Naive thymus-derived CD4-positive, alpha-beta T cell (primary cell): Measurements from ENCODE around the gene PROX1. TPM values are rescaled to one million over a fixed set of nuclear protein-coding genes. Genes with fewer than 3 reads are reported as not detected.

Source experiments
- ATAC-seq: fragments of 150-1000 bp; cut with Tn5 transposase; 2 replicates; pipeline ENCODE4 v1.10.0; 2021; ENCODE audit warnings: mild to moderate bottlenecking, moderate library complexity
- CTCF ChIA-PET: fragments of 350-600 bp; sonication (Branson Sonifier 250); formaldehyde crosslinking; loops from one replicate; lab custom pipeline; 2021; ENCODE audit warnings: antibody characterized with exemption; lab: Charles Lee
- POLR2A ChIA-PET: fragments of 350-600 bp; sonication (Branson Sonifier 250); formaldehyde crosslinking; loops from one replicate; lab custom pipeline; 2021; ENCODE audit warnings: antibody characterized with exemption, inconsistent platforms; lab: Charles Lee
- DNase-seq, 9 donors: peaks; one replicate each; pipeline versions ENCODE4 v3.0.0 to v3.0.0-alpha.2; 2020 to 2022; ENCODE audit warnings: mixed read lengths in 1 of 9
- H3K27ac ChIP-seq: one replicate; pipeline ENCODE4 v1.7.0; 2013; ENCODE audit warnings: mild to moderate bottlenecking, low read depth, low read length, moderate library complexity
- H3K27me3 ChIP-seq, 2 donors: one replicate each; pipeline ENCODE4 v1.7.0; 2013; ENCODE audit warnings: low read length in 2 of 2, mild to moderate bottlenecking in 2 of 2, moderate library complexity in 2 of 2; ENCODE audit not compliant: control insufficient read depth in 2 of 2, insufficient read depth in 2 of 2
- H3K36me3 ChIP-seq, 3 experiments: 1 replicate in 2 of 3; 2 replicates in 1 of 3; pipeline ENCODE4 v1.7.0; 2013; ENCODE audit warnings: low read length in 3 of 3, mild to moderate bottlenecking in 3 of 3, moderate library complexity in 1 of 3; ENCODE audit not compliant: insufficient read depth in 3 of 3, control insufficient read depth in 2 of 3
- H3K4me1 ChIP-seq, 2 donors: one replicate each; pipeline ENCODE4 v1.7.0; 2013; ENCODE audit warnings: low read length in 2 of 2, mild to moderate bottlenecking in 2 of 2, moderate library complexity in 1 of 2; ENCODE audit not compliant: control insufficient read depth in 2 of 2, insufficient read depth in 2 of 2
- H3K4me3 ChIP-seq: 2 replicates; pipeline ENCODE4 v1.7.0; 2013; ENCODE audit warnings: mild to moderate bottlenecking, low read length
- H3K9me3 ChIP-seq, 3 experiments: 1 replicate in 2 of 3; 2 replicates in 1 of 3; pipeline ENCODE4 v1.7.0; 2013; ENCODE audit warnings: low read length in 3 of 3; ENCODE audit not compliant: control insufficient read depth in 2 of 3
- H3K27ac Mint-ChIP-seq, 9 donors: one replicate each; pipeline ENCODE4 v1.8.0; 2020 to 2022; ENCODE audit warnings: mixed read lengths in 9 of 9, mild to moderate bottlenecking in 8 of 9, moderate library complexity in 5 of 9, inconsistent platforms in 2 of 9
- H3K27me3 Mint-ChIP-seq, 5 donors: one replicate each; pipeline ENCODE4 v1.8.0; 2021 to 2022; ENCODE audit warnings: mixed read lengths in 5 of 5, mild to moderate bottlenecking in 1 of 5
- H3K36me3 Mint-ChIP-seq, 5 donors: one replicate each; pipeline ENCODE4 v1.8.0; 2020 to 2022; ENCODE audit warnings: mixed read lengths in 5 of 5, mild to moderate bottlenecking in 3 of 5, inconsistent platforms in 1 of 5
- H3K4me1 Mint-ChIP-seq, 7 donors: one replicate each; pipeline ENCODE4 v1.8.0; 2020 to 2022; ENCODE audit warnings: mixed read lengths in 7 of 7, mild to moderate bottlenecking in 3 of 7, inconsistent platforms in 1 of 7
- H3K4me3 Mint-ChIP-seq, 10 donors: one replicate each; pipeline ENCODE4 v1.8.0; 2020 to 2022; ENCODE audit warnings: mild to moderate bottlenecking in 10 of 10, mixed read lengths in 10 of 10, moderate library complexity in 6 of 10, inconsistent platforms in 2 of 10
- H3K9me3 Mint-ChIP-seq, 11 donors: one replicate each; pipeline ENCODE4 v1.8.0; 2020 to 2022; ENCODE audit warnings: mixed read lengths in 11 of 11, mild to moderate bottlenecking in 4 of 11, inconsistent platforms in 1 of 11, moderate library complexity in 1 of 11
- intact Hi-C, 2 donors: fragments of 100-400 bp; cut with micrococcal nuclease; formaldehyde crosslinking; loops; one replicate each; pipeline ENCODE4 v1.15.1; 2023
- polyA plus RNA-seq, 2 donors: library from polyadenylated mRNA; unstranded; fragments of 300-500 nt; fragmentation: Illumina TruSeq; gene quantifications; one replicate each; pipeline ENCODE4 v1.2.3, GENCODE V29; 2021
- total RNA-seq, 6 experiments: library from RNA in 5 of 6; stranded (reverse) in 5 of 6; gene quantifications; 1 replicate in 5 of 6; 2 replicates in 1 of 6; pipeline ENCODE4 v1.2.3 and lab custom pipeline; 2021 to 2026

Gene PROX1
- total and polyA plus RNA-seq, 7 experiments from 2014 or later, result not detected

DNA sequence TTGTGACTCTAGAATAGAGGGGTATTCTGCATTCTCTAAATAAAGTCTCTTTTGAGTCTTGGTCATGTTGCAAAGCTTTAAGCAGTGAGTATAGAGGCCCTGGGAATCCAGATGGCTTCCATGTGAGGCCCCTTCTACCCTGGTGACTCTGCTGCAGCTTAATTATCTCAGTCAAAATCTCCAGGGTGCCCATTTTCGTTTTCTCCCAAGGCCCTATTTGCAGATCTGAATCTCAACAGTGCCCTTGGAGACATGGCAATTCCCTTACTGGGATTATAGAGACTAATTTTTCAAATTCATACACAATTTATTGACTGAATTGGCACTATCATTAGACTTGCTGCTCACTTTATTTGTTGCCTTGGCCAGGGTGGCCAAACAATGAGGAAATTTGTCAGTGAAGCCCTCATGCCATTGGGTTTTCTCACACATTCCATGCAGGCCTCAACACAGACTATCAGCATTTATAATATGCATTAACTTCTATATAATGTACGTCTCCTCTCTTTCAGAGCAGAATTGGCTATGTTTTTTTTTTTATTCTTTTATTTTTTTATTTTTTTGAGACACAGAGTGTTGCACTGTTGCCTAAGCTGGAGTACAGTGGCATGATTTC, 35.1 kb downstream of the PROX1 start:
- ATAC-seq, result no peak
- Mint-ChIP-seq H3K27ac (no peak overlapping the region), H3K27me3 (peaks cover 0 to 16% (median 9%) of the 10 kb centered on the region in 5 donors), H3K4me1 (peaks cover 0 to 25% (median 18%) of the 10 kb centered on the region in 7 donors), H3K4me3 (no peak overlapping the region), H3K36me3 (no peaks in the 10 kb centered on the region), H3K9me3 (peaks cover 0 to 2% (median 0%) of the 10 kb centered on the region in 11 donors)
- Histone ChIP-seq H3K4me1 (no peaks in the 10 kb centered on the region), H3K9me3 (no peaks in the 10 kb centered on the region), H3K4me3 (no peak overlapping the region), H3K27ac (no peak overlapping the region), H3K36me3 (no peaks in the 10 kb centered on the region), H3K27me3 (no peaks in the 10 kb centered on the region)
- ChIA-PET POLR2A (no interaction called here), CTCF (no interaction called here)
- no peak for DNase-seq
- intact Hi-C loops, result no loop called here

DNA sequence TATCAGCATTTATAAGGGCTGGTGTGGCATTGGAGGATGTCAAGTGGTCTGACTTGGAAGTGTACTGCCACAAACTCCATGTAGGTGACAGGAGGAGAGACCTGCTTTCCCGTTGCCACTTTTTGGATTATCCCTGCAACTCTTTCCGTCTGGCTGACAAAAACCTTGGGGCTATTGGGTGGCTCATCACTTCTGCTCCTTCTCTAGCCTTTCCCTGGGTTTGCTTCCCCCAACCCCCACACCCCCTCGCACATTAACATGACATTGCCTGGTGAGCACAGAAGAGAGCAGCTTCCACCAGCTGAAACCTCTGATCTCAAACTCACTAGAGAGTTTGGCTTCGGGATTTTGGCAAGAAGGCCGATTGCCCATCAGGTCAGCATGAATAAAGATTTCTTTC, 39.2 kb downstream of the PROX1 start:
- Histone ChIP-seq H3K36me3 (no peaks in the 10 kb centered on the region), H3K27me3 (no peaks in the 10 kb centered on the region), H3K9me3 (no peaks in the 10 kb centered on the region), H3K27ac (no peak overlapping the region), H3K4me3 (no peak overlapping the region), H3K4me1 (no peaks in the 10 kb centered on the region)
- DNase-seq (no peak), ATAC-seq (no peak)
- H3K4me1 Mint-ChIP-seq, result no peaks in the 10 kb centered on the region
- intact Hi-C loops, result no loop called here
- POLR2A ChIA-PET, result no interaction called here
- H3K36me3 Mint-ChIP-seq, result no peaks in the 10 kb centered on the region
- H3K4me3 Mint-ChIP-seq, result no peak overlapping the region
- H3K9me3 Mint-ChIP-seq, result peaks cover 0 to 3% (median 0%) of the 10 kb centered on the region in 11 donors
- peaks cover 18 to 45% (median 27%) of the 10 kb centered on the region in 5 donors for H3K27me3 Mint-ChIP-seq
- no peak overlapping the region for H3K27ac Mint-ChIP-seq
- CTCF ChIA-PET, result no interaction called here

DNA sequence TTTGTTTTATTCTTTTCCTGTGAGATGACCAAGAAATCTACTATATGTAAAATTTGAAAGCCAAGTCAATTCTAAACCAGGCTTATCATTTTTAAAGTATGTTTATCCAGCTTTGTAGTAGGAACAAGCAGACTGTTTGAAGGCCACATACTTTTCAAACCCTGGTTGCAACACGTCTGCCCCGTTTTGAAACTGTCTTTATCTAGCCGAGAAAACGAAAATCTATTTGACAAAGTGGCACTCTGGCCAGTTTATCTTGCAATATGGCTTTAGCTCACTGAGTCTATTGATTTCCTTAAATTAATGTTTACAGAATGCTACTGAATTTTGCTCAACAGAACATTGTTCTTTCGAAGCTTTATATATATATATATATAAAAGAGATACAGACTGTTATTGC, 39.7 kb downstream of the PROX1 start:
- intact Hi-C loops, result no loop called here
- peaks cover 0 to 3% (median 0%) of the 10 kb centered on the region in 11 donors for H3K9me3 Mint-ChIP-seq
- H3K27me3 Mint-ChIP-seq, result peaks cover 18 to 48% (median 31%) of the 10 kb centered on the region in 5 donors
- no peak overlapping the region for H3K27ac ChIP-seq
- no peak overlapping the region for H3K4me3 Mint-ChIP-seq
- no peaks in the 10 kb centered on the region for H3K27me3 ChIP-seq
- no peak for ATAC-seq
- H3K9me3 ChIP-seq, result no peaks in the 10 kb centered on the region
- H3K36me3 ChIP-seq, result no peaks in the 10 kb centered on the region
- POLR2A ChIA-PET, result no interaction called here
- H3K4me1 Mint-ChIP-seq, result no peaks in the 10 kb centered on the region
- no peaks in the 10 kb centered on the region for H3K4me1 ChIP-seq
- CTCF ChIA-PET, result no interaction called here
- no peak overlapping the region for H3K4me3 ChIP-seq
- no peaks in the 10 kb centered on the region for H3K36me3 Mint-ChIP-seq
- DNase-seq, result no peak
- H3K27ac Mint-ChIP-seq, result no peak overlapping the region

DNA sequence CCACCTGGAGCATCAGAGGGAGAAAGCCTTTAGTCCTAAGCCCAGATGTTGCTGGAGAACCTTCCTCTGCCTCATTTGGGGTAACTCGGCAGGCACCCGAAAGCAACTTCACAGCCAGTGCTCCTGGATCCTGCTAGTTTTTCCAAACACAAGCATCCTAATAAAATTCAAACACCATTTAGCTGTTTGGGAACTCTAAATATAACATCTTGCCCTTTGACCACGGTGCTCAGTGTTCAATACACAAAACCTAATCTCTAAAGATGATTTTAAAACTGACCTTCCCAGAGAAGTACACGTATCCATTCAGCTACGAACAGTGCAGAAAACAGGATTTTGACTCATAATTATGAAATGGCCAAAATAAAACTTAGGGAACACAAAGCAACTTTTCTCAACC, 40.3 kb downstream of the PROX1 start:
- Histone ChIP-seq H3K27ac (no peak overlapping the region), H3K9me3 (no peaks in the 10 kb centered on the region), H3K27me3 (no peaks in the 10 kb centered on the region), H3K4me1 (no peaks in the 10 kb centered on the region), H3K36me3 (no peaks in the 10 kb centered on the region), H3K4me3 (no peak overlapping the region)
- ChIA-PET CTCF (no interaction called here), POLR2A (interaction anchor here (0.7 kb wide), 1 partner anchor 182 kb away, joined by 3 read pairs; no protein-coding TSS in a partner anchor)
- H3K9me3 Mint-ChIP-seq, result peaks cover 0 to 3% (median 0%) of the 10 kb centered on the region in 11 donors
- no peak for ATAC-seq
- no peak overlapping the region for H3K27ac Mint-ChIP-seq
- H3K36me3 Mint-ChIP-seq, result no peaks in the 10 kb centered on the region
- no peak overlapping the region for H3K4me3 Mint-ChIP-seq
- DNase-seq, result no peak
- peaks cover 18 to 52% (median 34%) of the 10 kb centered on the region in 5 donors for H3K27me3 Mint-ChIP-seq
- intact Hi-C loops, result no loop called here
- H3K4me1 Mint-ChIP-seq, result no peaks in the 10 kb centered on the region

DNA sequence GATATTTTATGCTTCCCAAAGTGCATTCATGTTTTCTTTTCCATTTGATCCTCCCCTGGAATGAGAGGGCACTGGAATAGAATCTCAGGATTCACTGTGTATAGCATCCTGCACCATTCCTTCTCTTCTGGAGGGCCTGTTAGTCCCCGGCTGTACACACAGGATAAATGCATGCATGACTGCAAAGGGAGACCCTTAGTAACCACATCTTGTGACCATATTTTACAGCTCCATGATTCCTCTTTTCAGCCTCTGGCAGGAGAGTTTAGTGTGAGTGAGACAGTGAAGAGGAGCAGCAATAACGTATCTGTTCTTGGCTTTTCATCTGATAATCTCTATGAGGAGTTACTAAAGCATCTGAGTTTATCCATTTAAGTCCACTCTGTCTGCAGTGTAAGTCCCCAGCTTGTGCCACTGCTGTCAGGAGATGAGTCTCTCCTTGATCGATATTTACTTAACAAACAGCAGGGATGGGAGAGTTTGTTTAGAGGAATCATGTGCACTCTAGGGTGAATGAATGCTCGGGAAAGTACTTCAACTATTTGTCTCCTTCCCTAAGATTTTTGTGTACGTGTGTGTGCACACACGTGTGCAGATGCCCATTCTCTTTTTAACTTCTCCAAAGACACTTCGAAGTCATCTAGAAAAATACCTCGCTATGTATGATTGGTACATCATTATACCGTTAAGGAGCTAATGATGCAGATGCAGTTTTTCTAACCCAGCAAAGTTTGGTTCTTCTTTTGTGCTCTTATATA, 41.1 kb downstream of the PROX1 start:
- Mint-ChIP-seq H3K36me3 (no peaks in the 10 kb centered on the region), H3K4me1 (no peaks in the 10 kb centered on the region), H3K4me3 (no peak overlapping the region), H3K27me3 (peaks cover 18 to 52% (median 36%) of the 10 kb centered on the region in 5 donors), H3K9me3 (peaks cover 0 to 3% (median 0%) of the 10 kb centered on the region in 11 donors), H3K27ac (no peak overlapping the region)
- Histone ChIP-seq H3K4me3 (no peak overlapping the region), H3K4me1 (no peaks in the 10 kb centered on the region), H3K27me3 (no peaks in the 10 kb centered on the region), H3K9me3 (no peaks in the 10 kb centered on the region), H3K36me3 (no peaks in the 10 kb centered on the region), H3K27ac (no peak overlapping the region)
- POLR2A ChIA-PET, result no interaction called here
- intact Hi-C loops, result no loop called here
- DNase-seq (no peak), ATAC-seq (no peak)
- CTCF ChIA-PET, result no interaction called here

DNA sequence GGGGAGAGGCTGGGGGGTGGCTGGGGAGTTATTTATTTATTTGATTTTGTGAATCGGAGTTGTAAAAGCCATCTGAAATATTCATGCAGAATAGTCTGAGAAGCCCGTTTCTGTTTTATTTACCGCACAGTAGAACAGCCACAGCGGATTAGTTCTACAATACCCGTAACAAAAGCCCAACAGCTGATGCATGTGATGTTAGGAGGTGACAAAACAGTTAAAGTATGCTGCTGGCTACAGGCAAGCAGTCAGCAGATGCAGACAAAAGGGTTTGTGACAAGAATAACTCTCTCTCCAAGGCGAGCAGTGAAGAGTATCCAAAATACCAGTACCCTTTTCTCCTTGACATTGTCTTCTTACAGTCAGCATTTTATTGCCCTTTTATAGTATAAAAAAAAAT, 42.0 kb downstream of the PROX1 start:
- CTCF ChIA-PET, result no interaction called here
- no peaks in the 10 kb centered on the region for H3K9me3 ChIP-seq

More for the DNA sequence above, 42.0 kb downstream of the PROX1 start:
- intact Hi-C loops, result no loop called here
- Mint-ChIP-seq H3K36me3 (no peaks in the 10 kb centered on the region), H3K4me1 (no peaks in the 10 kb centered on the region), H3K9me3 (peaks cover 0 to 3% (median 0%) of the 10 kb centered on the region in 11 donors), H3K27ac (no peak overlapping the region), H3K4me3 (no peak overlapping the region), H3K27me3 (peaks cover 16 to 59% (median 36%) of the 10 kb centered on the region in 5 donors)
- Histone ChIP-seq H3K4me3 (no peak overlapping the region), H3K4me1 (no peaks in the 10 kb centered on the region), H3K27me3 (no peaks in the 10 kb centered on the region), H3K36me3 (no peaks in the 10 kb centered on the region), H3K27ac (no peak overlapping the region)
- POLR2A ChIA-PET, result no interaction called here
- ATAC-seq (no peak), DNase-seq (no peak)
